NOMO-1 treated with DMSO at 0.1 percent for 48 hours (cell line): ENCODE data around the gene DLGAP3.

Experiments
- DNase-seq: peaks from one replicate; lab custom pipeline; 2025; ENCODE audit not compliant: unreplicated experiment; lab: John Stamatoyannopoulos, UW

The DLGAP3 gene

DNA sequence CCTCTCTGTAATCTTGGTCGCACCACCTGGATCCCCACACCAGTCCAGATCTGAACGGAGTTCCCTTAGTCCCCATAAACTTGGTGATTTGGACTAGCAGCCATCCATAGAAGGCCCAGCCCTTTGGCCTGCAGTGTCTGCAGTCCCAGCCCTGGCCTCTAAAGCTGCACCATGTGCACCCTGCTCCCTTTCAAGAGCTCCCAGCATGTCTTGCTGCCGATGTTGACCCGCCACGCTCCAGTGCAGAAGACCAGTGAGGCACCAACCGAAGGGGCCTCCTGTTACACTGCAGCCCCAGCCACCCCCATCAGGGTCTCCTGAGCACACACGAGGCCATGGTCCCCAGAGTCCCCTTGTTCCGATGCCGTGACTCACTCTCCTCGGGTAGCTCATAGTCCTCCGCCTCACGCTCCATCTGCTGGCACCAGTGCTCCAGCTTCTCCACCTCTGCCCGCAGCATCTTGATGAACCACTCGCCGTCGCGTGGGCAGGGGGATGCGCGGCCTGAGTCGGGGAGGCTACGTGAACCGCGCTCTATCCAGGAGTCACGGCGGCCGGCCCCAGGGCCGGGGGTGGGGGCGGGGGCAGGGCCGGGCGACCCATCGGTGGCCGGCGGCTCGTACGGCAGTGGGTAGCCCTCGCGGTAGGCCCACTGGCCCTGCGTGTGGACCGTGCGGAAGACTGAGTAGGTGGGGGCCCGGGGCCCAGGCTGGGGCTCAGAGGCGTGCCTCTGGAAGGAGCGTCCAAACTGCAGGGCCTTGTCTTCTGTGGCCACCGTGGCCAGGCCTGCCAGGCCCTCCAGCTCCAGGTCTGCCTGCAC, 61.0 kb downstream of the DLGAP3 start:
- DNase-seq = no peak

- DNase-seq = no peak
These were observed 62.0 kb downstream of the DLGAP3 start for GRCh38 chr1:34867415-34867814.

DNA sequence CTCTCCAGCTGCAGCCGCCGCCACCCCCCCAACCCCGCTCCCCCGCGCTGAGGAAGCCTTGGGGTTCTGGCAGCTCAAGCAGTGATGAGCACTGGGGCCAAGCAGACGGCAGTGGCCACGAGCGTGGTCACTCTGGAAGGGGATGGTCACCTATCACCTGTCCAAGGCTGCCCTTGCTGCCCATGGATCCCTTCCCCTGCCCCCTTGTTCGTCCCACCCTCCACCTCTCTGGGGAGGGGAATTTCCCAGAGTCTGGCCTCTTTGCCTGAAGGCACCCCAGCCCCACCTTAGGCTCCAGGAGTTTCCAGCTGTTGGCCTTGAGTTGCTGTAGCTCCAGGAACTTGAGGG, 62.7 kb downstream of the DLGAP3 start:
- DNase-seq = no peak

DNA sequence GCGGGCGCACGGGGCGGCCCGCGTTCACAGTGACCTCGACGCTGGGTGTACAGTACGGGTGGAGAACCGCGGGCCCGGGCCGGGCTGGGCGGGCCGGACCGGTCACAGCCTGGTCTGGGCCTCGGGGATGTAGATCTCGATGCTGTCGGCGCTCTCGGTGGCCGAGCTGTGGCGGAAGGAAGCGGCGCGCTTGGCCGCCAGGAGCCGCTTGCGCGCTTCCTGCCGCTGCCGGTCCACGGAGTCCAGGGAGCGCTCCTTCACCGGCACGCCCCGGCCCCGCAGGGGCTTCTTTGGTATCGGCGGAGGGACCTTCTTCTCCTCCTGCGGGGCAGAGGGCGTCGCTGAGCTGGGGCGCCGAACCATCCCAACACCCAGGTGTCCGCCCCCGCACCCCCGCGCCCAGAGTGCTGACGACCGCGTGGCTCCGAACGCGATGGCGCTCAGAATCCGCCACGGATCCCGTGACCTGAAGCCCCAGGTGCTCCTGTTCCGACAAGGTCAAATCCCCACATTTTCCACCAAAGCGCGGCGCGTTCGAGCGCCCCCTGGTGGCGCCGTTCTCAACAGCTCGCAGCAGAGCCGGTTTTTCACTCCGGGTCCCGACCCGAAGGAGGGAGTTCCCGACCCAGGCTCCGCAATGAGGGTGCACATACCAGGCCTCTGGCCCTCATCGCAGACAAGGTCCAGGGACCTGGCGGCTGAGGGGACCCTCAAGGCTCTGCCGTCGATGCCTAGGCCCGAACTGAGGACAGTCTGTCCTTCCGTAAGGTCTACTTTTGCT, 63.3 kb downstream of the DLGAP3 start:
- peak; percentile 53 for DNase-seq

DNA sequence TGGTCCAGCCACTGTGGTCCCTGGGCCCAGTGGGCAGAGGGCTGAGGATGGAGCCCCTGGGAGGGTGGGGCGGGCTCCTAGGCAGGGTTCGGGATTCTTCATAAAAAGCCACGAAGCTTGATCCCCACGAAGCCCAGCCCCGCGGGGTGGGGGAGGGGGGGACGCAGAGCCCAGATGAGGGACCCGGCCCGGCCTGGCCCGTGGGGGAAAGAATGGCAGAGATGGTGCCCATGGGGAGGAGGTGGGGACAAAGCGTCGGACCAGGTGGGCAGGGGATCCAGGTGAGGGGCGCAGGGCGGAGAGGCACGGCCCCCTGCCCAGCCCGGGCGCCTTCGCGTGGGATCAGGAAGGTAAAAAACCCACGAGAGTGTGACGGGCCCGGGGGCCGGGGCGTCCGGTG, 63.9 kb downstream of the DLGAP3 start:
- no peak for DNase-seq

GRCh38 chr1:34864759-34865158, 64.7 kb downstream of the DLGAP3 start:
- no peak for DNase-seq

- DNase-seq = no peak
These were observed 65.9 kb downstream of the DLGAP3 start for GRCh38 chr1:34863501-34863900.

- peak; percentile 93 for DNase-seq
These were observed 69.8 kb downstream of the DLGAP3 start, which contains the start of gene SMIM12 for GRCh38 chr1:34859446-34860200. Gene SMIM12 (minus strand): TSS chr1:34859749. CDS start chr1:34855977, 3,772 bp downstream.

DNA sequence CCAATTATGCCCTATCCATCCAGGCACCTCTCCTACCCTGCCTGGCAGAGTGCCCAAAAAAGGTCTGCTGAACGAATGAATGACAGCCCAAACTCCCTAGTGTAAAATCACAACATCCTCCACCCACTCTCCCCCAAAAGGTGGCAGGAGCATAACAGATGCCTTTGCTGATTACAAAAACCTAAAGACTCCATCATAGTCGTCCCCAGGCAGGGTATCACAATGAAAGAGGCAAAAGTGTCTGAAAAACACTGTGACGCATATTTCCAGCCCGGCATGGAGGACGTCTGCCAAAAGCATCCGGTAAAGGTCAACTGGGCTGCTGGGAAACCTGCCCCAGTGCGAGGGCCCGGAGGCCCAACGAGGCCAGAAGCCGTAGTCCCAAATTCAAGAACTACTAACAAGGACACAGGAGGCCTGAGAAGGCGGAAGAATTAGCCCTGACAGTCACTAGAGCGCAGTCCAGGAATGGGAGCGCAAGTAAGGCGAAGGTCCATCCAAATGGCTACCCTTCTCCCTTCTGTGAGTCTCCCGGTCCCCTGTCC, 70.5 kb downstream of the DLGAP3 start:
- DNase-seq = no peak

GRCh38 chr1:34856697-34857096, 72.8 kb downstream of the DLGAP3 start:
- no peak for DNase-seq

- DNase-seq = peak; percentile 95
These were observed 76.7 kb downstream of the DLGAP3 start for GRCh38 chr1:34852677-34853217.

DNA sequence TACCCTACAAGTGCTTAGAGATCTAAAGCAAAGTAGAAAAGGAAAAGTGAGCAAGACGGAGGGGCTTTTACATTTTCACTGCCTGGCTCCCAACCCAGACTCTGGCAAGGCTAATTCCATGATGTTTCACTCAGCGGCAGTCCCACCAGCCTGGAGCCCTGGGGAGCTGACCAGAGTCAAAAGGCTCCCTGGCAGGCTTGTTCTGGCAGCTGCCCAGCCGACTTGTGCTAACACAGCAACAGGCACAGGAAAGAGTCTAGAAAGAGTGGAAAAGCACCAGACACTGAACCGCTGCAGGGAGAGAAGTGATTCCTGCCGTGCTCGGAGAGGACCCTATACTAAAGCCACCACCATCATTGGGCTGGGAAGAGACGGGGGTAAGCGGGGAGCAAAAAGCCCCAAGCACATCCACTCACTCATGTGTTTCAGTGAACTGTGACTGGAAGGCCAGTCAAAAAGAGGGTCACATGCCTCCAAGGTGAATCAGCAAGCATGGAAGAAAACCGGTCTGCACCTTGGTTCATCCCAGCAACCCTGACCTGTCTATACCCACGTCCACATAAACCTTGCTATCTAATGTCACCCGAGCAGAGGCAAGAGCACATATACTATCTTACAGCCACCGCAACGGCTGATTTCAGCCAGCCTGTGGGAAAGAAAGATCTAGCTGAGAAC, 77.9 kb downstream of the DLGAP3 start:
- DNase-seq = no peak

DNA sequence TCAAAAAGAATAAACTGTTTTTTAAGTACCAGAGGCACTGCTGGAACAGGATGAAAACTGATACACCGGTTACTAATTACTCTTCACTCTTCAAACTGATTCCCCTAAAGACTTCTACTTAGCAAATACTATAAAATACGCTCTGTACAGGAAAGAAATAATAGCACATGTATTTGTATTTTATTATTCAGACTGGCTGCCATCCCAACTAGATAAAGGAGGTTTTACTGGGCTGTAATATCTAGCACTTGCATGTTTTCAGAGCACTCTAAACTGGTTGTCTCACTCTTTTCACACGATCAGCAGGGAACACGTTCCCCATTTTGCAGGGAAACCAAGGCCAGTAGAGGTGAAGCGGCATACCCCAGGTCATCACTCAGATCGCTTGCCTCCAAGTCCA, 79.1 kb downstream of the DLGAP3 start:
- DNase-seq = no peak

DNA sequence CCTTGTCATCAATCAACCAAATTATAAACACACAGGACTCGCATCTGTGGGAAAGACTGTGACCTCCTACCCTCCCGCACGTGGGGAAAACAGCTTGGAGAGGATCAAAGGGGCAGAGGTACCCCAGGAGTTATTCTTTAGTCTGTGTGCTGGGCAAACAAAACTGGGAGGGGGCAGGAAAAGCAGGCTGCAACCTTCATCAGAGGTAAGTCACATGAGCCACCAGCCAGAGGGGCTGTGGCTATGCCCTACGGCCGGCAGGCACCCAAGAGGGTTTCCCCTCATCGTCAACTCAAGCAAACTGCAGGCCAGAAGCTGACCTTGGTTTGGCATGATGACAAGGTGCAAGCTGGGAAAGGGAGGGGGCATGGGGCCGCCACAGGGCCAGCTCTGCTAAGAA, 82.4 kb downstream of the DLGAP3 start:
- DNase-seq = no peak

DNA sequence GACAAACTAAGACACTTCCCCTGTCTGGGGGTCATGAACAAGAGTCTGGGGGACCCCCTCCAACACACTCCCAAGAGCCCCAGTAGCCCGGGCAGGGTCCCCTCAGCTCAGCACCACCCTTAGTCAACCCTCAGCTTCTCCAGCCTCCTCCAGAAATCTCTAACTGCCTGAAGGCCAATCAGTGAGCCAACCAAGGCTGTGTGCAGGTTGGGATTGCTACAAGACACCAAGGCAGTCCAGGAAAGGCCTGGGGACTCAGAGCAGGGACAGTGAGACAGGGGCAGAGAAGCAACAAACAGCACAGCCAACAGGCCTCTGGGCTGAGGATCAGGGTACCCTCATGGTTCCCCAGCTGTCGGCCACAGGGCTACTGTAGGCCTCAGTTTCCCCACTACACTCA, 83.2 kb downstream of the DLGAP3 start:
- DNase-seq = no peak

DNA sequence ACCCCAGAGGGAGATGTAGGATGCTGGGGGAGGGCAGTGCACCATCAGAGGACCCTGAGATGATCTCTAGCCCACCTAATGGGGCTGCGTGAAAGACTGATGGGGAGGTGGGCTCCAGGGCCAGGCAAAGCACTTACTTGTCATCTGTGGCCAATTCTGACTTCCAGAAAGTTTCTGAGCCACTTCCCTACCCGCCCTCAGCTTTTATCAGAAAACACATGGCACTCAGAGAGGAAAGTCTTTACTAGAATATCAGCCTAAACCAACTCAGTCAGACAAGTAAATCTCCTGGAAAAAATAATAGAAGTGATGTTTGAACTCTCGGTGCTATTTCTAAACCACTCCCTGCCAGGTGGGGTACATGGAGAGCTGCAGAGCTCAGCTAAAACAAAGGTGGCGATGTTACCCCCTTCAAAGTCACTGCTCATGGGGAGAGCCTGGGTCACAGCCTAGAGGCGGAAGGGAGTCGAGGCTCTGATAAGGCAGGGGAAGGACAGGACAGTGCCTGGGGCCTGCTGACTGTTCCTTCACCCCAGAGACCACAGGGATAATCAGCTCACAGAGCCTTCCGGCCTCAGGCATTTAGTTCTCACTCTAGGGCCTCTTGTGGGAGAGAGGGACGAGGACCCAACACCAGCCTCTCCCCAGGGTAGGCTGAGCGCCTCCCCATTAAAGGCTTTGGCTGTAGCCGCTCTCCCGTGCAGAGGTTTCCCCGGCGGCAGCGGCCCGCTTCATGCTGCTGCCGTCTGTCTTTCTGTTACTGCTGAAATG, 84.1 kb downstream of the DLGAP3 start:
- no peak for DNase-seq

- no peak for DNase-seq
These were observed 85.2 kb downstream of the DLGAP3 start for GRCh38 chr1:34844252-34844634.

- DNase-seq = no peak
These were observed 85.8 kb downstream of the DLGAP3 start for GRCh38 chr1:34843392-34844251.

DNA sequence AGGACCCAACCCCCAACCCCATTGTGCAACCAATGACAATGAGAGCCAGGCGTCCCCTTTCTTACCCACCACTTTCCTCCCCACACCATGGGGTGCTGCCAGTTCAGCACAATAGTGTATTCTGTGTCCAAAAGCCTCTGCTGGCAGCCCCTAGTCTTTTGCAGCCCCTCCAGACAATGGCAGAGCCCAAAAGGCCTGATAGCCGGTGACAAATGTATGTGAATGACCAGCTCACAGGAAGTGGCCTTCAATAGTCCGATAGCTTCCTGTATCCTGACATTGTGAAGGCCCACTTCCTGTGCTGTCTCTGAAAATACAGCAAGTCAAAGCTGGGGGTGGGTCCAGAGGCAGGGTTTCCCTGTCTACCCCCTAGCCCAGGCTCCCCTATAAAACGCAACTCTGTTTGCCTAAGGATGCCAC, 86.5 kb downstream of the DLGAP3 start:
- no peak for DNase-seq
